GM21381 (cell line): ENCODE results near the gene PCK1.
"Not testable (repeated sequence)": the region's sequence is repeated elsewhere in the genome, so short reads cannot be mapped to it uniquely, and the experiment has no call there.

Experiments
- ATAC-seq: cut with Tn5 transposase; IDR thresholded peaks from one replicate; pipeline ENCODE4 v1.9.1; 2021; ENCODE audit warnings: mild to moderate bottlenecking, moderate library complexity; ENCODE audit not compliant: unreplicated experiment

PCK1 gene

GRCh38 chr20:57560554-57561355, at the start of gene PCK1:
TSS of gene PCK1 (plus strand) at chr20:57561110. CDS start at chr20:57561412, 302 bp downstream.
- ATAC-seq: no peak

GRCh38 chr20:57511709-57512108, 49.2 kb upstream of the PCK1 start:
- not testable (repeated sequence) for ATAC-seq

- no peak for ATAC-seq
Measured at GRCh38 chr20:57512432-57512831, 48.5 kb upstream of the PCK1 start.

- ATAC-seq: no peak
Measured at GRCh38 chr20:57513199-57513598, 47.7 kb upstream of the PCK1 start.

GRCh38 chr20:57514273-57514751, 46.6 kb upstream of the PCK1 start:
- ATAC-seq: no peak

- ATAC-seq: no peak
Measured at GRCh38 chr20:57517904-57518303, 43.0 kb upstream of the PCK1 start.

- ATAC-seq: no peak
Measured at GRCh38 chr20:57522380-57523140, 38.4 kb upstream of the PCK1 start.

- ATAC-seq: no peak
Measured at GRCh38 chr20:57523782-57524181, 37.1 kb upstream of the PCK1 start.

GRCh38 chr20:57524511-57525176, 36.3 kb upstream of the PCK1 start, which contains the start of gene CTCFL:
TSS of gene CTCFL (minus strand) at chr20:57525140. CDS start at chr20:57524205, 935 bp downstream.
- no peak for ATAC-seq

- ATAC-seq: no peak
Measured at GRCh38 chr20:57525328-57526086, 35.4 kb upstream of the PCK1 start.

- no peak for ATAC-seq
Measured at GRCh38 chr20:57526087-57526884, 34.6 kb upstream of the PCK1 start.

GRCh38 chr20:57526885-57527460, 33.9 kb upstream of the PCK1 start:
- no peak for ATAC-seq

GRCh38 chr20:57527728-57528127, 33.2 kb upstream of the PCK1 start:
- ATAC-seq: no peak

GRCh38 chr20:57528148-57528547, 32.8 kb upstream of the PCK1 start:
- no peak for ATAC-seq

- no peak for ATAC-seq
Measured at GRCh38 chr20:57529160-57529585, 31.7 kb upstream of the PCK1 start.

- no peak for ATAC-seq
Measured at GRCh38 chr20:57529810-57530209, 31.1 kb upstream of the PCK1 start.

- no peak for ATAC-seq
Measured at GRCh38 chr20:57530327-57530981, 30.5 kb upstream of the PCK1 start.

GRCh38 chr20:57532104-57532503, 28.8 kb upstream of the PCK1 start:
- ATAC-seq: no peak

- no peak for ATAC-seq
Measured at GRCh38 chr20:57535297-57535696, 25.6 kb upstream of the PCK1 start.
